IMR-90 (cell line): ENCODE measurements around the gene ACAP1. TPM values are rescaled to one million over a fixed set of nuclear protein-coding genes. Genes with fewer than 3 reads are reported as not detected.

Experiments used
- ATAC-seq: fragments of 200-7000 bp; cut with Tn5 transposase; 2 replicates; pipeline ENCODE4 v1.9.1; 2020; ENCODE audit warnings: low read depth, mild to moderate bottlenecking, moderate library complexity
- BruUV-seq: library from RNA; stranded (reverse); fragments of 400-500 nt; replicated peaks from 2 replicates; lab custom pipeline; 2021; lab: Mats Ljungman, UMichigan
- CTCF ChIA-PET: fragments of 300-600 bp; formaldehyde crosslinking; extraction: SDS; loops from one replicate; lab custom pipeline; 2021; ENCODE audit warnings: antibody characterized with exemption; lab: Yijun Ruan, JAX
- POLR2A ChIA-PET: fragments of 300-600 bp; sonication (Branson Sonifier 250); formaldehyde crosslinking; loops from one replicate; lab custom pipeline; 2022; ENCODE audit warnings: antibody characterized with exemption; ENCODE audit not compliant: unreplicated experiment; lab: Charles Lee
- DNase-seq: peaks from one replicate; pipeline ENCODE4 v3.0.0; 2013
- H2AFZ ChIP-seq: replicated peaks from 2 replicates; pipeline ENCODE3; 2013; ENCODE audit warnings: low read length, mild to moderate bottlenecking; ENCODE audit not compliant: poor library complexity
- H2AK5ac ChIP-seq: 2 replicates; pipeline ENCODE4 v1.6.1; 2013; ENCODE audit warnings: low read depth, low read length, inconsistent platforms
- H2AK9ac ChIP-seq: replicated peaks from 2 replicates; pipeline ENCODE3; 2013; ENCODE audit warnings: mild to moderate bottlenecking, low read depth, low read length, moderate library complexity; ENCODE audit not compliant: poor library complexity
- H2BK120ac ChIP-seq: 2 replicates; pipeline ENCODE4 v1.6.1; 2013; ENCODE audit warnings: low read depth, low read length, inconsistent platforms
- H2BK15ac ChIP-seq: 3 replicates; pipeline ENCODE4 v1.6.1; 2013; ENCODE audit warnings: low read depth, low read length, inconsistent platforms
- H2BK20ac ChIP-seq: 2 replicates; pipeline ENCODE4 v1.6.1; 2013; ENCODE audit warnings: low read depth, mild to moderate bottlenecking, inconsistent platforms, low read length, moderate library complexity
- H2BK5ac ChIP-seq: 2 replicates; pipeline ENCODE4 v1.6.1; 2013; ENCODE audit warnings: mild to moderate bottlenecking, low read depth, low read length, inconsistent platforms; ENCODE audit not compliant: poor library complexity, severe bottlenecking
- H3K14ac ChIP-seq: replicated peaks from 2 replicates; pipeline ENCODE4 v1.6.1; 2013; ENCODE audit warnings: low read depth, low read length, inconsistent platforms
- H3K18ac ChIP-seq: 2 replicates; pipeline ENCODE4 v1.6.1; 2013; ENCODE audit warnings: low read depth, low read length, control low read depth
- H3K23ac ChIP-seq: 2 replicates; pipeline ENCODE4 v1.6.1; 2013; ENCODE audit warnings: low read depth, low read length, inconsistent platforms
- H3K27ac ChIP-seq: 2 replicates; pipeline ENCODE4 v1.5.1; 2013; ENCODE audit warnings: mild to moderate bottlenecking, control low read depth, low read length; ENCODE audit not compliant: insufficient read depth
- H3K27me3 ChIP-seq: 2 replicates; pipeline ENCODE4 v1.6.1; 2013; ENCODE audit warnings: low read length; ENCODE audit not compliant: control insufficient read depth, insufficient read depth
- H3K36me3 ChIP-seq: 2 replicates; pipeline ENCODE4 v1.6.1; 2013; ENCODE audit warnings: low read length, mixed read lengths; ENCODE audit not compliant: control insufficient read depth, insufficient read depth
- H3K4ac ChIP-seq: 2 replicates; pipeline ENCODE4 v1.6.1; 2013; ENCODE audit warnings: low read depth, low read length, inconsistent platforms
- H3K4me1 ChIP-seq: 2 replicates; pipeline ENCODE4 v1.6.1; 2013; ENCODE audit warnings: low read length, mixed read lengths; ENCODE audit not compliant: control insufficient read depth, insufficient read depth
- H3K4me2 ChIP-seq: 2 replicates; pipeline ENCODE4 v1.6.1; 2013; ENCODE audit warnings: low read depth, mild to moderate bottlenecking, control low read depth, low read length, moderate library complexity
- H3K4me3 ChIP-seq: 2 replicates; pipeline ENCODE4 v1.5.1; 2013; ENCODE audit warnings: low read depth, mild to moderate bottlenecking, control low read depth, low read length, moderate library complexity; ENCODE audit not compliant: insufficient read depth
- H3K56ac ChIP-seq: 2 replicates; pipeline ENCODE4 v1.6.1; 2013; ENCODE audit warnings: low read length, inconsistent platforms; ENCODE audit not compliant: insufficient read depth; ENCODE audit errors: extremely low read depth
- H3K79me1 ChIP-seq, 2 experiments: 2 replicates each; pipeline ENCODE4 v1.6.1; 2013; ENCODE audit warnings: low read length in 2 of 2, inconsistent platforms in 1 of 2, low read depth in 1 of 2
- H3K9ac ChIP-seq: 2 replicates; pipeline ENCODE4 v1.6.1; 2013; ENCODE audit warnings: low read depth, low read length, control low read depth
- H3K9me1 ChIP-seq: 2 replicates; pipeline ENCODE4 v1.6.1; 2013; ENCODE audit warnings: low read length, inconsistent platforms; ENCODE audit not compliant: insufficient read depth
- H3K9me3 ChIP-seq: 2 replicates; pipeline ENCODE4 v1.6.1; 2013; ENCODE audit warnings: low read length; ENCODE audit not compliant: control insufficient read depth, insufficient read depth
- H4K20me1 ChIP-seq: 2 replicates; pipeline ENCODE4 v1.6.1; 2013; ENCODE audit warnings: low read length, inconsistent platforms; ENCODE audit not compliant: insufficient read depth
- H4K5ac ChIP-seq: 2 replicates; pipeline ENCODE4 v1.6.1; 2013; ENCODE audit warnings: mild to moderate bottlenecking, low read depth, low read length, control low read depth
- H4K8ac ChIP-seq, 2 experiments: 2 replicates each; pipeline ENCODE4 v1.6.1; 2013; ENCODE audit warnings: low read depth in 2 of 2, low read length in 2 of 2, control low read depth in 1 of 2, inconsistent platforms in 1 of 2
- H4K91ac ChIP-seq: 2 replicates; pipeline ENCODE4 v1.6.1; 2013; ENCODE audit warnings: low read depth, low read length, inconsistent platforms; ENCODE audit not compliant: insufficient read depth
- BHLHE40 ChIP-seq: fragments of 150-350 bp; IDR thresholded peaks from 2 replicates; pipeline ENCODE4 v1.6.1; 2016; ENCODE audit warnings: mild to moderate bottlenecking, low read depth, low read length
- CEBPB ChIP-seq: IDR thresholded peaks from 2 replicates; pipeline ENCODE4 v1.6.1; 2012; ENCODE audit warnings: low read depth, low read length, improper control_type of control experiment
- CHD1 ChIP-seq: IDR thresholded peaks from 2 replicates; pipeline ENCODE4 v1.6.1; 2012; ENCODE audit warnings: low read depth, low read length, improper control_type of control experiment
- ELK1 ChIP-seq: fragments of 150-350 bp; IDR thresholded peaks from 2 replicates; pipeline ENCODE4 v1.6.1; 2016; ENCODE audit warnings: low read depth, mild to moderate bottlenecking, low read length, moderate library complexity, borderline replicate concordance
- FOS ChIP-seq: fragments of 150-350 bp; IDR thresholded peaks from 2 replicates; pipeline ENCODE4 v1.6.1; 2016; ENCODE audit warnings: low read depth, low read length
- MAFK ChIP-seq: IDR thresholded peaks from 2 replicates; pipeline ENCODE4 v1.6.1; 2012; ENCODE audit warnings: low read depth, low read length, improper control_type of control experiment
- MAZ ChIP-seq: IDR thresholded peaks from 2 replicates; pipeline ENCODE4 v1.6.1; 2012; ENCODE audit warnings: low read depth, mild to moderate bottlenecking, low read length, improper control_type of control experiment, moderate library complexity, borderline replicate concordance
- NFE2L2 ChIP-seq: fragments of 150-350 bp; IDR thresholded peaks from 2 replicates; pipeline ENCODE4 v1.6.1; 2016; ENCODE audit warnings: low read depth, mild to moderate bottlenecking, low read length
- POLR2A ChIP-seq: IDR thresholded peaks from 2 replicates; pipeline ENCODE4 v1.6.1; 2012; ENCODE audit warnings: mild to moderate bottlenecking, low read depth, low read length
- RAD21 ChIP-seq: IDR thresholded peaks from 2 replicates; pipeline ENCODE4 v1.6.1; 2012; ENCODE audit warnings: low read length, improper control_type of control experiment
- RCOR1 ChIP-seq: IDR thresholded peaks from 2 replicates; pipeline ENCODE4 v1.6.1; 2012; ENCODE audit warnings: mild to moderate bottlenecking, low read length, improper control_type of control experiment; ENCODE audit not compliant: insufficient replicate concordance
- RFX5 ChIP-seq: IDR thresholded peaks from 2 replicates; pipeline ENCODE4 v1.8.0; 2012; ENCODE audit warnings: low read depth, mild to moderate bottlenecking, low read length, moderate library complexity
- SMC3 ChIP-seq: fragments of 150-350 bp; IDR thresholded peaks from 2 replicates; pipeline ENCODE4 v1.6.1; 2016; ENCODE audit warnings: low read depth, mild to moderate bottlenecking, antibody characterized with exemption, low read length, moderate library complexity
- USF2 ChIP-seq: fragments of 150-350 bp; IDR thresholded peaks from 2 replicates; pipeline ENCODE4 v1.6.1; 2017; ENCODE audit warnings: mild to moderate bottlenecking, antibody characterized with exemption, low read length, low read depth
- WGBS, 2 experiments: methylation state at CpG; one replicate each; pipeline versions ENCODE4 v1.1.5 to v1.1.7; 2013; ENCODE audit warnings: missing lambda C conversion rate in 2 of 2; ENCODE audit not compliant: insufficient read length in 1 of 2; ENCODE audit errors: extremely low coverage in 2 of 2; 5-methylcytosine and 5-hydroxymethylcytosine counted together
- dilution Hi-C: fragments of 300-500 bp; cut with HindIII; formaldehyde crosslinking; loops from one replicate; pipeline ENCODE4 v1.14.3; 2018; ENCODE audit warnings: low sequenced_read_pairs; ENCODE audit not compliant: unreplicated experiment
- in situ Hi-C: fragments of 300-500 bp; cut with MboI; formaldehyde crosslinking; loops from 3 replicates; pipeline ENCODE4 v1.14.3; 2019; ENCODE audit warnings: low sequenced_read_pairs, inconsistent platforms, mixed read lengths
- intact Hi-C: fragments of 100-400 bp; cut with micrococcal nuclease; formaldehyde crosslinking; loops from 2 replicates; pipeline ENCODE4 v1.10.0; 2022
- polyA plus RNA-seq, 3 experiments: library from polyadenylated mRNA; depleted of rRNA; stranded (reverse); fragments of >200 nt; gene quantifications; 2 replicates each; pipeline ENCODE4 v1.2.3, GENCODE V29; 2012; ENCODE audit warnings: low replicate concordance in 1 of 3
- total RNA-seq: library from RNA; depleted of rRNA; stranded (reverse); fragments of >200 nt; gene quantifications from 2 replicates; pipeline ENCODE4 v1.2.3, GENCODE V29; 2012

ACAP1 gene
- total and polyA plus RNA-seq, 2 of the 4 experiments (the other 2 are of a cell fraction), result under 0.01 to 2.1 TPM

- TF ChIP-seq RFX5, result no peak
- TF ChIP-seq NFE2L2, result no peak
Observed at GRCh38 chr17:7314719-7315569, 21.4 kb upstream of the ACAP1 start, which contains the start of gene GPS2 (continued).

GRCh38 chr17:7315570-7316235, 20.6 kb upstream of the ACAP1 start:
- H3K27ac ChIP-seq, result peak overlapping the region; percentile 84
- CTCF ChIA-PET, result no interaction called here
- TF ChIP-seq RCOR1, result no peak
- TF ChIP-seq CHD1, result no peak
- no peak for TF ChIP-seq MAFK
- TF ChIP-seq BHLHE40, result no peak
- TF ChIP-seq RFX5, result no peak
- TF ChIP-seq NFE2L2, result no peak
- TF ChIP-seq USF2, result no peak
- TF ChIP-seq FOS, result no peak
- no peak for TF ChIP-seq ELK1
- no peak for TF ChIP-seq RAD21
- TF ChIP-seq SMC3, result no peak
- no peak for TF ChIP-seq CEBPB
- TF ChIP-seq MAZ, result no peak
- TF ChIP-seq POLR2A, result no peak

More at GRCh38 chr17:7315570-7316235, 20.6 kb upstream of the ACAP1 start:
- Histone ChIP-seq H2AK5ac (peak overlapping the region; percentile 48), H2BK120ac (no peak overlapping the region), H3K9me1 (peaks cover 7% of the 10 kb centered on the region; the same call in 1 of the 2 replicates), H3K9ac (peak overlapping the region; percentile 91), H2AFZ (peak overlapping the region; percentile 90), H3K4ac (peak overlapping the region; percentile 57), H4K8ac (peak overlapping the region; percentile 98 to 99), H2BK5ac (peak overlapping the region; percentile 64), H3K4me3 (peak overlapping the region; percentile 78), H2BK15ac (no peak overlapping the region), H3K27me3 (no peaks in the 10 kb centered on the region), H3K4me2 (peak overlapping the region; percentile 78), H4K5ac (peak overlapping the region; percentile 97), H2BK20ac (no peak overlapping the region), H3K36me3 (peaks cover 60% of the 10 kb centered on the region), H2AK9ac (peak overlapping the region; percentile 89), H3K23ac (peak overlapping the region; percentile 36), H3K18ac (no peak overlapping the region), H3K79me1 (peaks cover 23 to 41% of the 10 kb centered on the region in 2 experiments), H3K56ac (peak overlapping the region; percentile 40), H3K4me1 (peaks cover 7% of the 10 kb centered on the region), H4K91ac (peak overlapping the region; percentile 55; the same call in 1 of the 2 replicates), H3K14ac (peak overlapping the region; percentile 41; the same call in 1 of the 2 replicates), H4K20me1 (peaks cover 39% of the 10 kb centered on the region), H3K9me3 (no peaks in the 10 kb centered on the region)
- dilution Hi-C loops, result no loop called here
- POLR2A ChIA-PET, result no interaction called here
- in situ Hi-C loops, result no loop called here
- no TSS peak for BruUV-seq
- intact Hi-C loops, result no loop called here
- ATAC-seq (no peak), DNase-seq (no peak)
- WGBS, 2 experiments, result 88% methylated on average over 6 of the region's 30 CpGs; no CpG with 5 or more reads in 1 of the 2 experiments
